ENCODE results near the gene CPEB2. TPM values are rescaled to one million over a fixed set of nuclear protein-coding genes. Genes with fewer than 3 reads are reported as not detected.

CPEB2 gene
- total and polyA plus RNA-seq, 2 of the 8 experiments (the other 6 are each of a cell fraction or from before 2014, with no cell fraction given): 0.39 to 1.9 TPM

DNA sequence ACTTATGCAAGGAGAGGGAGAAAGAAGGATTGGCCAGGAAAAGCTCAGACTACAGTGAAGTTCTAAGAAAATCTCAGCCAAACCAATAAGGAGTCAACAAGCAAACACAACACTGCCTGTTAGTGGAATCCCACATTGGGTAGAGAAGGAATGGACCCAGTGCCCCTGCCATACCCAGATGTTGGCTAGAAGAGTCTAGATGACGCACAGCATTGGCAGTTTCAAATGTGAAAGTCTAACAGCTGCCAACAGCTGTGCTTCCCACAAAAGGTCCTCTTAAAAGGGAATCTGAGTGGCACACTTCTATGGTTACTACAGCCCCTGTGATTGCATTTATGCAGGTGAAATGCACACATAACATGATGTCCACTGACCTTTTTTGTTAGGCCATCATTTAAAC is 37.2 kb upstream of the CPEB2 start:
- no peaks in the 10 kb centered on the region for H3K9me3 ChIP-seq (ENCODE audit: insufficient read depth in 2 of 2, low read depth in 1 of 2, low read length in 1 of 2)
- H3K79me2 ChIP-seq (ENCODE audit: control insufficient read depth in 1 of 2, insufficient read depth in 2 of 2, low read length in 2 of 2): no peaks in the 10 kb centered on the region
- H2AK5ac ChIP-seq (ENCODE audit: low read depth, low read length): no peak overlapping the region
- H4K8ac ChIP-seq (ENCODE audit: extremely low read depth, insufficient read depth, low read length): no peak overlapping the region
- H3K4me1 ChIP-seq (replicated peaks in 1 of 4; ENCODE audit: control insufficient read depth in 3 of 4, insufficient read depth in 4 of 4, low read length in 3 of 4): no peaks in the 10 kb centered on the region
- FAIRE-seq (no peak), DNase-seq (ENCODE audit: low read depth in 1 of 2, low spot score in 2 of 2) (no peak)
- no peak overlapping the region for H4K91ac ChIP-seq (replicated peaks; ENCODE audit: insufficient read length, low read length)
- H2BK12ac ChIP-seq (ENCODE audit: low read depth, low read length): no peak overlapping the region
- H3K4me3 ChIP-seq (ENCODE audit: extremely low read depth in 1 of 4, insufficient read depth in 2 of 4, low read depth in 3 of 4, low read length in 4 of 4): no peak overlapping the region
- no peak overlapping the region for H3K23ac ChIP-seq (ENCODE audit: insufficient read length)
- no peaks in the 10 kb centered on the region for H4K20me1 ChIP-seq (replicated peaks in 1 of 2; ENCODE audit: control insufficient read depth in 1 of 2, insufficient read depth in 2 of 2, low read length in 2 of 2)
- H2AFZ ChIP-seq (ENCODE audit: low read length): no peak overlapping the region
- H3K14ac ChIP-seq (ENCODE audit: insufficient read length): no peak overlapping the region
- no peak overlapping the region for H3K4me2 ChIP-seq (ENCODE audit: insufficient read depth in 1 of 2, low read depth in 2 of 2, low read length in 2 of 2)
- no peak overlapping the region for H2BK5ac ChIP-seq (ENCODE audit: low read depth, low read length)
- no peak overlapping the region for H3K18ac ChIP-seq (ENCODE audit: extremely low read depth, low read length)
- no peaks in the 10 kb centered on the region for H3K27me3 ChIP-seq (replicated peaks in 1 of 4; ENCODE audit: control insufficient read depth in 3 of 4, extremely low read depth in 1 of 4, insufficient read depth in 3 of 4, low read length in 3 of 4)
- no peaks in the 10 kb centered on the region for H3K36me3 ChIP-seq (ENCODE audit: control insufficient read depth in 2 of 4, insufficient read depth in 4 of 4, low read length in 3 of 4)
- no peak overlapping the region for H3K27ac ChIP-seq (ENCODE audit: low read depth, low read length)
- H2BK15ac ChIP-seq (ENCODE audit: low read length): no peak overlapping the region
- no peak overlapping the region for H2BK20ac ChIP-seq (ENCODE audit: low read length)
- no peak overlapping the region for H3K56ac ChIP-seq (replicated peaks; ENCODE audit: insufficient read length, low read depth, low read length)
- no peak overlapping the region for H2BK120ac ChIP-seq (replicated peaks; ENCODE audit: low read depth, low read length)
- H3K4ac ChIP-seq (replicated peaks; ENCODE audit: insufficient read length, low read depth, low read length): no peak overlapping the region
- TF ChIP-seq SIRT6 (IDR thresholded peaks at IDR 0.05; ENCODE audit: low read length) (no peak), RNF2 (IDR thresholded peaks at IDR 0.05; ENCODE audit: borderline replicate concordance, low read depth, low read length, missing control alignments, poor library complexity, severe bottlenecking) (no peak), BCL11A (IDR thresholded peaks at IDR 0.05; ENCODE audit: low read depth in 2 of 2, low read length in 2 of 2) (no peak)
- no peak overlapping the region for H4K5ac ChIP-seq (ENCODE audit: insufficient read length, low read depth, low read length)
- 92% methylated on average over 1 of the region's 1 CpG; no CpG with 5 or more reads in 1 of the 2 experiments for WGBS, 2 experiments (ENCODE audit: extremely low coverage in 1 of 2, insufficient coverage in 1 of 2, insufficient read length in 1 of 2, insufficient replicate concordance in 2 of 2, low coverage in 1 of 2, low lambda C conversion rate in 2 of 2, missing lambda C conversion rate in 1 of 2)
- ChIA-PET CTCF (ENCODE audit: partially characterized antibody) (no interaction called here), POLR2A (ENCODE audit: partially characterized antibody) (no interaction called here)
- H3K79me1 ChIP-seq (ENCODE audit: low read depth, low read length): no peaks in the 10 kb centered on the region
- H3K9ac ChIP-seq (replicated peaks in 1 of 4; ENCODE audit: extremely low read depth in 1 of 4, low read depth in 3 of 4, low read length in 3 of 4): no peak overlapping the region
- no peaks in the 10 kb centered on the region for H3K23me2 ChIP-seq (ENCODE audit: low read depth, low read length)

Data from H1 (cell line).